Activated CD4-positive, CD25-positive, alpha-beta regulatory T cell treated with anti-CD3 and anti-CD28 coated beads, Interleukin-2, amount 50 U/mL, for 24 hours (primary cell): ENCODE measurements around the gene TTC39A.

Experiments used
- ATAC-seq, 2 donors: fragments of 150-1000 bp; cut with Tn5 transposase; one replicate each; pipeline ENCODE4 v1.10.0; 2021; ENCODE audit warnings: mild to moderate bottlenecking in 1 of 2, moderate library complexity in 1 of 2

Gene TTC39A

DNA sequence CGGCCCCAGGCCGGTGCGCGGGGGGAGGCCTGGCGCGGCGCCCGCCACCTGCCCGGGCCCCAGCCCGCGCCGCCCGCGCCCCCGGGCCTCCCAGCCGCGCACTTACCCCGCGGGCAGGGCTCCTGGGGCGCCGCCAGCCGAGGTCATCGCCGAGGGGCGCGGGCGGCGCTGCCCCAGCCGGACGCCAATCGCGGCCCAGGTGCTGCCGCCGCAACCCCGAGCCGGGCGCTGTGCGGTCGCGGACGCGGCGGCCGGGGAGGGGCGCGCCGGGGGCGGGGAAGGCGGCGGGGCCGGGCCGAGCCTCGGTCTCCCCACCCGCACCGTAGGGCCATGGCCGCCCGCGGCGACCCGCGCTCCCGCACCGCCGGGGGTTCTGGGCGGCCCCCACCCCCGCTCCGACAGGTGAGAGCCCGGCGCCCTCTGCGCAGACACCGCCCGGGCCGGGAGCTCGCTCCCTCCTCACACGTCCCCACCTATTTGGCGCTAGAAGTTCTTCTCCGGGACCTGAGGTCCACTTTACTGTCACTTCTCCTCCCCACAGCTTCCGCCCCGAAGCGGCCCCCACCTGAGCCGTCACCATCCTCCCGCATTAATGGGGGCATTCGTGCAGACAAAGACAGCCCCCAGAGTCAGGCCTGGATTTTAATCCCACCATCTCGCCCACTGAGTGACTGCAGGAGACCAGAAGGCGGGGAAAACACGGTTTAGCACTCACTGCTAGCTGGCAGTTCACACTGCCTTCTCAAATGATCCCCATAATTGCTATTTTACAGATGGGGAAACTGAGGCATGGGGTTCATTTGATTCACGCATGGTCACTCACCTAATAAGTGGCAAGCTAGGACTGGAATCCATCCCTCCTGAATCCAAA, at the start of gene TTC39A:
TSS of gene TTC39A (minus strand) at position 232 of the 871 bp plus-strand sequence. CDS start at position 147, 85 bp downstream.
- ATAC-seq, result peak in 1 of 2 donors; percentile 17

GRCh38 chr1:51378871-51379270, 48.5 kb upstream of the TTC39A start:
- no peak for ATAC-seq

- ATAC-seq, result no peak
Measured at GRCh38 chr1:51373898-51374297, 43.5 kb upstream of the TTC39A start.

DNA sequence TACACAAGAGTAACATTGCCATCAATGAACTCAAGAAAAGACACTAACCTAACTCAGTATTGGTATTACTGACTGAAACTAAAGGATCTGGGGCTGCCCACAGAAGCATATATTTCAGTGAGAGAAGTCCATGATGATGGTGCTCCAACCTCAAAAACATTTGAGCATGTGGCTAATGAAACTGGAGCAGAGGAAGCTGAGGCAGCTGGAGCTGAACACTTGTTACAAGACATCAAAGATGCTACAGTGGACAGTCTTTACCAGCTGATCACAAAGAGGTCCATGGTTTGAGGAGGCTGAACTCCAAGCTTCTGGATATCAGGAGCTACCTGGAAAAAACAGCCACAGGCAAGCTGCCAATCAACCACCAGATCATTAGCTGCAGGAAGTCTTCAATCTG, 42.2 kb upstream of the TTC39A start:
- no peak for ATAC-seq

DNA sequence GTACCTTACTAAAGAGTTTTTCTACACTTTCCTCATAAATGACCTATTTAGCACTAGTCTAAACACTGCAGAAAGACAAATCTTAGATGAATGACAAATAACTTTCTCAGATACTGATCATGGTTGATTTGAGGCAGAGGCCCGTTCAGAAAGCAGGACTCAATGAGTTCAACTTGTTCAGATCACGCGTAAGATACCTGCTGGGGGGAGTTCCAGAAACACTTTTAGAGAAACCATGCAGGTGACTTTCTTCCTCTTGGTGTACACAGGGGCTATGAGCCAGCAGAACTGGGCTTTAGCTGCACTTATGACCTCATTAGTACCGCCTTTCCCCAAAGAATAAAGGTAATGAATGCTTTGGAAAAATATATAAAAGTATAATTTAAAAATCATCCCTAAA, 38.8 kb upstream of the TTC39A start:
- no peak for ATAC-seq

DNA sequence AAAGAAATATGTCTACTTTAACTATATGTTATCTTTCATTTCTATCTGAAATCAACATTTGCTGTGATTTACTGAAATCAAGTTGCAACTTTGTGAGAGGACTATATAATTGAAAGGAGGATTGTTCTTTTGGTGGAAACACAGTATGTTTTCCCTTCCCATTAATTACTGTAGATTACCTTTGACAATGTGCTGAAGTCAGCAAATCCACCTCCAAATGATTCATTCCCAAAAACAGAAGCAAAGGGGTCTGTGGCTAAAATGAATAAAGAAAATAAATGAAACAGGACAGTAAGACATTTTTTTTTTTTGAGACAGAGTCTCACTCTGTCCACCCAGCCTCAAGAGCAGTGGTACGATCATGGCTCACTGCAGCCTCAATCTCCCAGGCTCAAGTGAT, 35.4 kb upstream of the TTC39A start:
- ATAC-seq, result no peak

GRCh38 chr1:51359879-51360278, 29.5 kb upstream of the TTC39A start:
- no peak for ATAC-seq

DNA sequence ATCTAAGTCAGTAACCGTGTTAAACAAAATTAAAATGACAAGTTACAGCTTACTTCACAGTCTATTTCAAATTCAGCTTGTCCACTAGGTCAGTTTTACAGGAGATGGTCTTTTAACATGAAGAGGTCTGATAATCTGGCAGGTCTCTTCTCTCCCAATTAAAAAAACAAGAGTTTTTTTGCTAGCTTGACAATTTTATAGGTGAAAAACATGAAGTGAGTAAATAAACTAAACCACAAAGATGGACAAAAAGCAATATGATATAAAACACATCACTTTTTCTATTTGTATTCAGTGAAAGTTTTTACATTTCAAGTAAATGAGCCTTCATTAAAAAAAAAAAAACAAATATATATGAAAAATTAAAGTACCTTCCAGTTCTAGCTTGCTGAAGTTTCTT, 25.0 kb upstream of the TTC39A start:
- no peak for ATAC-seq

DNA sequence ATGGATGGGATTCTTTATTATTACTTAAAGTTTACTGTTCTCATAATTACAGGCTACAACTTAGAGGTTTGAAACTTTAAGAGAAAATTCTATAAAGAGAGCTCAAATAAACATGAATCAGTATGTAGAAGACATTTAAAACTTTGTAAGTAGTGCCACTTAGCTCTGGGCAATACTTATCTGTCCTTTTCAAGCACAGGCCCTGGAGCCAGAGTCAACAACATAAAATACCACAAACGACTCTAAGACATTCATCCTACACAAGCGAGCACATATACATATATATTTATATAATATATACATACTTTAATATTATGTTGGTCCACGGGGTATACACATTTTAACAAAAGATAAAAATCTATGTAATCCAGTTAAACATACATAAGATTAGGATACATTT, 24.1 kb upstream of the TTC39A start:
- ATAC-seq, result no peak

- no peak for ATAC-seq
Measured at GRCh38 chr1:51351907-51352306, 21.5 kb upstream of the TTC39A start.

- ATAC-seq, result no peak
Measured at GRCh38 chr1:51349862-51350261, 19.5 kb upstream of the TTC39A start.

GRCh38 chr1:51348147-51348527, 17.8 kb upstream of the TTC39A start:
- no peak for ATAC-seq

DNA sequence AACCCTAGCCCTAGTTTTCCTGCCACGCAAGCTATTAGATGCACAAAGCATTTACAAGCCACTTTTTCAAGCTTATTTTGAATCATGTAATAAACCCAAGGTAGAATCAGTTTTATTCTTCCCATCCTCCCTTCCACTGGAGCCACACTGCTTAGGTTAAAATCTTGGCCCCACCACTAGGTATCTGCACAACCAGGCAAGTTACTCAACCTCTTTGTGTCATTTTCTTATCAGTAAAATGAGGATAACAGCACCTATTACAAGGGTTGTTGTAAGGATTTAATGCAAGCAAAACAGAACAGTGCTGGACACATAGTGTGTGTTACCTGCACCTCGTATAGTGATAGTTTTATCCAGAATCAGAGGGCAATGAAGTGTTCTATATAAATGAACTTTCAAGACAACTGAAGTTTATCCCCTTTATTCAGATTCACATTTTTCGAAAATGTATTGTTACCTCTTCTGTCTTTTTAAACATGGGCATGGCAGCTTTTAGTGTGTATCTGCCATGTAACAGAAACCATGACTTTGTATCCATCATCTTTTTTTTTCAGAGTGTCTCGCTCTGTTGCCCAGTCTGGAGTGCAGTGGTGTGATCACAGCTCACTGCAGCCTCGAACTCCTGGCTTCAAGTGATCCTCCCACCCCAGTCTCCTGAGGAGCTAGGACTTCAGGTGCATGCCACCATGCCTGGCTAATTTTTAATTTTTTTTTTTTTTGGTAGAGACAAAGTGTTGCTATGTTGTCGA, 17.2 kb upstream of the TTC39A start:
- no peak for ATAC-seq

- no peak for ATAC-seq
Measured at GRCh38 chr1:51346086-51346942, 16.0 kb upstream of the TTC39A start.

DNA sequence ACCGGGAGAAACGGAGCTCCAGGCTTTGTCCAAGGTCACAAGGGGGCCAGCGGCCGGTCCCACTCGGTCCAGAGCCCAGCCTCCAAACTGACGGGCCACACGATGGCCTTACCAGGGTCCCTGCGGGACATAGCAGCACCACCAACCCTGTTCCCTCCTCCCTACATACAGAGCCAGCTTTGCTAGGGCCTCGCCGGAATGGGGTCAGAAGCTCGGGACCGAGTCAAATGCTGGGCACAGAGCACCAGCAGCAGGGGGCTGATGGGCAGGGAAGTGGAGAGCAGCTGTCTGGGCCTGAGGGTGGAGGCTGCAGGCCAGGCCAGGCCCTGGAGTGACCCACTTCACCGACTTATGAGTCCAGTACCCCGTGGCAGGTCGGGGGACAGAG, 14.9 kb upstream of the TTC39A start:
- ATAC-seq, result no peak

GRCh38 chr1:51344602-51345299, 14.4 kb upstream of the TTC39A start:
- ATAC-seq, result no peak

GRCh38 chr1:51344276-51344601, 13.9 kb upstream of the TTC39A start:
- no peak for ATAC-seq

DNA sequence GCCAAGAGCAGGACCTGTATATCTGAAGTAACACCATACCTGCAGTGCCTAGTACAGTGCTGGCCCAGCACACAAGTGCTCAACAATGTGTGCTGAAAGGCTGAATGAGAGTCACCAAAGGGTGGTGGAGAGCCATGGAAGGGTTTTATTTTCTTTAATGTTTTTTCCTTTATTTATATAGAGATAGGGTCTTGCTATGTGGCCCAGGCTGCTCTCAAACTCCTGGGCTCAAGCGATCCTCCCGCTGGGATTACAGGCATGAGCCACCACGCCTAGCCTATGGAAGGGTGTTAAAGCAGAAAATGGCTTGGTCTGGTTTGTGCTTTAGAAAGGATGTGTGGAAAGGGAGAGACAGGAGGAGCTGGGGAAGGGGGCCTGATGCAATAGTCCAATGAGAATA, 13.3 kb upstream of the TTC39A start:
- no peak for ATAC-seq

GRCh38 chr1:51342591-51343206, 12.3 kb upstream of the TTC39A start:
- ATAC-seq, result no peak

DNA sequence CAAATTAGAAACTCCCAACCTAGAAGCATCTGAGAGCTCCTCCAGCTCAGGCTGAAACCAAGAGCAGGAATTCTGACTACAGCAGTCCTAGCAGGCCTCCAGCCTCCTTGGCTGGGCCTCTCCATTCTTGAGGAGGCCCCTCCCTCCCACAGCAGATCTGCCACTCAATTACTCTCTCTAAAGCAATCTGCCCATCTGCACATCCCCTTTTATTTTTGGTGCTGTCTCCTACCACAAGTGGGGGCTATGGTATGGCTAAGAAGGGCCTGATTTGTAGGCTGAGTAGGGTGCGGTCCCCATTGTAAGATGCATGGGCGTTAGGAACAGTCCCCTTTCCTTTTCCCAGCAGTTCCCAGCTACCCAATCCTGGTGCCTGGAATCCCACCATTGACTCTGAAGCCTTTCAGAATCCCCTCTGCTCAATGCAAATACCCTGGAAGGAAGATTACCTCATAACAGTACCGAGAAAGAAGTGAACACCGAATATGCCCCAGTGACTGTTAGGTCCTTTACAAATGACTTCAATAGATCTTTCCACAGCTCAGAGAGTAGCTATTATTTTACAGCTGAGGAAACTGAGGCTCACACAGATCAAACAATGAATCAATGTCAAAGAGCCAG, 11.6 kb upstream of the TTC39A start:
- no peak for ATAC-seq

DNA sequence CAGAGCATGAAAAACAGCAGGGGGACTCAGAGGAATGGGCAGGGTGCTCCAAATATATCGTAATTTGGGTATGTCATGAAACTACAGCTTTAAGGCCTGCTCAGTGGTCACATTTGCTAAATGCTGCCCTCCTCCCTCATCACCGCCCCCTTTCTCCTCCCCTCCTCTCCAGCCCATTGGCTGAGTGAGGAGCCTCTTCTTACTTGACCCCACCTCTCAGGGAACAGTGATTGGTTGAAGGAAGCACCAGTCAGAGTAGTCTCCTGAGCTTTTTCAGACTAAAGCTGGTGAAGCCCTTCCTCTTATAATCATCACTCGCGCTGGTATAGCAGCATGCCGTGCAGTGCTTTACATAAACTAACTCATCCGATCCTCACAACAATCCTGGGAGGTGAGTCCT, 10.0 kb upstream of the TTC39A start:
- ATAC-seq, result no peak

- no peak for ATAC-seq
Measured at GRCh38 chr1:51336711-51337110, 6.3 kb upstream of the TTC39A start.
